KMS-11 (cell line): ENCODE measurements around the gene SEMA3C.

ENCODE experiments used
- H2AFZ ChIP-seq: fragments of 200-600 bp; sonication (generic); 2 replicates; pipeline ENCODE4 v1.6.1; 2016; ENCODE audit warnings: antibody characterized with exemption, mixed run types, low read depth
- H3K27ac ChIP-seq: fragments of 200-600 bp; sonication (generic); 2 replicates; pipeline ENCODE4 v1.6.1; 2016; ENCODE audit warnings: mild to moderate bottlenecking, mixed run types
- H3K27me3 ChIP-seq: fragments of 200-600 bp; sonication (generic); 2 replicates; pipeline ENCODE4 v1.6.1; 2017; ENCODE audit warnings: mild to moderate bottlenecking, low read depth, mixed run types, moderate library complexity; ENCODE audit not compliant: insufficient read depth
- H3K36me3 ChIP-seq: fragments of 200-600 bp; sonication (generic); 2 replicates; pipeline ENCODE4 v1.6.1; 2017; ENCODE audit warnings: mild to moderate bottlenecking, mixed run types; ENCODE audit not compliant: insufficient read depth
- H3K4me1 ChIP-seq: fragments of 200-600 bp; sonication (generic); 2 replicates; pipeline ENCODE4 v1.6.1; 2016; ENCODE audit warnings: mild to moderate bottlenecking, low read depth, mixed run types; ENCODE audit not compliant: poor library complexity, severe bottlenecking
- H3K4me2 ChIP-seq: fragments of 200-600 bp; sonication (generic); 2 replicates; pipeline ENCODE4 v1.7.0; 2016; ENCODE audit warnings: mild to moderate bottlenecking, mixed run types
- H3K4me3 ChIP-seq: fragments of 200-600 bp; sonication (generic); IDR thresholded peaks from 2 replicates; pipeline ENCODE4 v1.6.1; 2017; ENCODE audit warnings: low read depth, low read length, mixed read lengths; ENCODE audit not compliant: insufficient read depth
- H3K79me2 ChIP-seq: fragments of 200-600 bp; sonication (generic); 2 replicates; pipeline ENCODE4 v1.6.1; 2016; ENCODE audit warnings: low read depth, mixed run types; ENCODE audit not compliant: insufficient read depth
- H3K9ac ChIP-seq: fragments of 200-600 bp; sonication (generic); 2 replicates; pipeline ENCODE4 v1.6.1; 2016; ENCODE audit warnings: mild to moderate bottlenecking, mixed run types
- H4K20me1 ChIP-seq: fragments of 200-600 bp; sonication (generic); 2 replicates; pipeline ENCODE4 v1.6.1; 2016; ENCODE audit warnings: mild to moderate bottlenecking, mixed run types; ENCODE audit not compliant: insufficient read depth
- CTCF ChIP-seq: fragments of 200-600 bp; sonication (generic); conservative IDR thresholded peaks from 2 replicates; pipeline ENCODE4 v1.6.1; 2017; ENCODE audit warnings: low read depth, mild to moderate bottlenecking, antibody characterized with exemption, low read length, moderate library complexity, mixed read lengths

The SEMA3C gene

GRCh38 chr7:80725181-80725611, 193.7 kb downstream of the SEMA3C start:
- Histone ChIP-seq H3K4me3 (no peak overlapping the region), H3K27me3 (no peaks in the 10 kb centered on the region), H2AFZ (no peak overlapping the region), H3K9ac (no peak overlapping the region), H3K4me2 (peak overlapping the region; percentile 31; the same call in 1 of the 2 replicates), H4K20me1 (no peaks in the 10 kb centered on the region), H3K27ac (peak overlapping the region; percentile 12; the same call in 1 of the 2 replicates), H3K4me1 (peaks cover 19% of the 10 kb centered on the region), H3K36me3 (no peaks in the 10 kb centered on the region), H3K79me2 (no peaks in the 10 kb centered on the region)
- no peak for TF ChIP-seq CTCF

DNA sequence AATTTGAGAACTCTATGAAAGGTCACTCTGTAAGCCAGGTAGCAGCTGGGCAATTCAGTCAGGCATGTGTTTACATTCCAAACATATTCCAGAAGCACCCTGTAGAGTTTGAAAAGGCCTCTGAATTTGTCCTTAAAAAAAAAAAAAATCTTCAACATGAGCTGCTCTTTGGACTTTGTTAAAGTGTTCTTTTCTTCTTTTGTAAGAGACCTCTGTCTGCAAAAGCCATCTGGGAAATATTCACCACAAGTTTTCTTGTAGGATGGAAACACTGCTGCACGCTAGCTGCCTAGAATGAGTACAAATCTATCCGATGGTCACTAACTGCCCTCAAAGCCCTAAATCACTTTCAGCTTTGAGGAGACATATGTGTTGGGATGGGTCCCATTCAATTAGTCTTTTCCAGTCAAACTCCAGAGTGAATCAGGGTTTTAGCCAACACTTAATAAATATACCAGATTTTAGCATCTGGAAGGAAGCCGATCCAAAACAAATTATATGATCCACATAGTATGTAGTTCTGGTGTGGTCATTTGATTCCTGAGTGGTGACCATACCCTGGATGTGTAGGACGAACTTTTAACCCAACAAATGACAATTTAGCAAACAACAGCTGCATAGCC, 194.5 kb downstream of the SEMA3C start:
- Histone ChIP-seq H3K4me2 (no peak overlapping the region; the same call in 1 of the 2 replicates), H3K36me3 (no peaks in the 10 kb centered on the region), H3K4me3 (no peak overlapping the region), H3K4me1 (peaks cover 19% of the 10 kb centered on the region), H3K27ac (no peak overlapping the region), H2AFZ (no peak overlapping the region), H3K9ac (no peak overlapping the region), H4K20me1 (no peaks in the 10 kb centered on the region), H3K79me2 (no peaks in the 10 kb centered on the region), H3K27me3 (no peaks in the 10 kb centered on the region)
- TF ChIP-seq CTCF, result no peak

DNA sequence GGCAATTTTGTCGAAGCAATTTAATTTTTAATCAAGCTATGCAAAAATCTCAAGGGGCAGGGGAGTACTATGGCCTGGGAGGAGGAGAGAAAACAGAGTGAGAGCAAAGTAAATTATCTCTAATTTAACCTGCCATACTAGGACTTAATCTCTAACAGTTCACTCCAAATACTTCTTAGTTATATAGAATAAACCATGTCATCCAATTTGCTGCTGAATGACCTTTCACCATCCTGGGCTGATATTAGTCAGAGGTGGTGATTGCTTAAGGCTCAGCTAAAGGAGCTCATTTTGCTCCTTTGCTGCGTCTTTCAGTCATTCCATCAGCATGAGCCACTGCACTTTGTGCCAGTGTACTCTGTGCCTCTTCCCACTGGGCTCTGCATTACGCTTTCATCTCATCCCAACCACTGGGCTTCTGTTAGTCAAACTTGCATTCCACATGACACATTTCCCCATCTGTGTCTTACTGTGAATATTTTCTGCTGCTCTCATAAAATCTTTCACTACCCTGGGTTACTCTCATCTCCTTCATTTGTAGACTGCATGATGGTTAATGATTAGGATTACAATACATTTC, 196.1 kb downstream of the SEMA3C start:
- H3K36me3 ChIP-seq, result no peaks in the 10 kb centered on the region
- no peaks in the 10 kb centered on the region for H4K20me1 ChIP-seq
- H3K79me2 ChIP-seq, result no peaks in the 10 kb centered on the region
- H3K4me1 ChIP-seq, result peaks cover 19% of the 10 kb centered on the region
- no peak overlapping the region for H3K4me2 ChIP-seq
- H3K27ac ChIP-seq, result no peak overlapping the region
- H2AFZ ChIP-seq, result no peak overlapping the region
- no peak overlapping the region for H3K4me3 ChIP-seq
- no peak for TF ChIP-seq CTCF
- no peak overlapping the region for H3K9ac ChIP-seq
- no peaks in the 10 kb centered on the region for H3K27me3 ChIP-seq

DNA sequence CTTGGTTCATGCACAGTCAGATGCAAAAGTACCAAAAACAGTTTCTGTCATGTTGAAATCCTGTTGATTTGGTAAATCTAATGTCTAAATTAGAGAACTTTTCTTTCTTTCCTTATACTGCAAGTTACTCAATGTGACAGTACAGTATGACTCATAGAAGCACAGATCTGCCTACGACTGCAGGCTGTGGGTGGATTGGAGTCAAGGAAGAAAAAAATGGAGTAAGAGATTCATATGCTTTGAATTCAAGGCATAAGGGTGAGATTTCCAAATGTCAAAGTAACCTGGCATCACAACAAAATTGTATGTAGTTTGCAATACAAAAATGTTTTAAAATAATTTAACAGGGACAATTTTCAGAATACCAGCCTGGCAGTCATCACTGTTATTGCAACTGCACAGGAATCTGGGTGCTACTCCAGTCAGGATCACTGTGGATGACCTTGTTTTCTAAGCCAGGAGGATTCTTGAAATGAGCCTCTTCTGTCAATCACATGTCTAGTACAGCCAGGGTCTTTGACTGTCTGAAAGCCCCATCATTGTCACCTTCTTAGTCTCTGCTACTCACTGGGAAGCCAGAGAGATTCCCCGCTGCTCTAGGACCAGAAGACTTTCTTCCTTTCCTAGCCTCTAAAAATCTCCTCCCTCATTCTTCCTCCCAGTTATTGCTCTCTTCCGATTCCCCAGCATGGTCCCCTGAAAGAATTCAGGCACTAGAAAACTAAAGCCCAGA, 196.8 kb downstream of the SEMA3C start:
- Histone ChIP-seq H4K20me1 (no peaks in the 10 kb centered on the region), H3K36me3 (no peaks in the 10 kb centered on the region), H2AFZ (no peak overlapping the region), H3K4me2 (no peak overlapping the region), H3K9ac (no peak overlapping the region), H3K27me3 (no peaks in the 10 kb centered on the region), H3K4me1 (peaks cover 19% of the 10 kb centered on the region), H3K4me3 (no peak overlapping the region), H3K79me2 (no peaks in the 10 kb centered on the region), H3K27ac (no peak overlapping the region)
- no peak for TF ChIP-seq CTCF
